Measurements from ENCODE around the gene NRK.

GRCh38 chrX:105981772-105982485, 159.6 kb downstream of the NRK start:
- TF ChIP-seq CTCF (IDR thresholded peaks at IDR 0.05) = no peak
- no peak for TF ChIP-seq POLR2AphosphoS5 (IDR thresholded peaks at IDR 0.05; ENCODE audit: insufficient read depth in 1 of 2, low read depth in 1 of 2)
- no peak for TF ChIP-seq POLR2A (IDR thresholded peaks at IDR 0.05)

All from vagina (tissue), 2 donors.